A549 (cell line): ENCODE measurements around the gene PLPP3.

Experiments
- CEBPB ChIP-seq, 2 experiments: fragments of >200 bp in 1 of 2; sonication (Bioruptor Twin) in 1 of 2; formaldehyde crosslinking in 1 of 2; IDR thresholded peaks; 2 replicates each; pipeline ENCODE4 v1.6.1; 2012 to 2016
- CHD2 ChIP-seq: fragments of 150-350 bp; IDR thresholded peaks from 2 replicates; pipeline ENCODE4 v1.6.1; 2014; ENCODE audit warnings: low read length; ENCODE audit not compliant: partially characterized antibody
- EP300 ChIP-seq, 2 experiments: fragments of >200 bp; sonication (Bioruptor Twin); formaldehyde crosslinking; IDR thresholded peaks; 2 replicates in 1 of 2; 3 replicates in 1 of 2; pipeline ENCODE4 v1.6.1; 2016 to 2017
- HOXB5 ChIP-seq: fragments of 250-450 bp; sonication (Bioruptor Pico); IDR thresholded peaks from 2 replicates; pipeline ENCODE4 v1.5.0; 2020; ENCODE audit warnings: mild to moderate bottlenecking, moderate library complexity
- MAFK ChIP-seq: fragments of 450-650 bp; IDR thresholded peaks from 2 replicates; pipeline ENCODE4 v1.6.1; 2014; ENCODE audit not compliant: partially characterized antibody
- RAD21 ChIP-seq, 2 experiments: fragments of >200 bp in 1 of 2; sonication (Bioruptor Twin) in 1 of 2; formaldehyde crosslinking in 1 of 2; IDR thresholded peaks in 1 of 2; conservative IDR thresholded peaks in 1 of 2; 2 replicates in 1 of 2; 3 replicates in 1 of 2; pipeline ENCODE4 v1.6.1; 2012 to 2018; ENCODE audit warnings: inconsistent platforms in 1 of 2
- REST ChIP-seq: fragments of 200-600 bp; sonication (generic); IDR thresholded peaks from 2 replicates; pipeline ENCODE4 v1.6.1; 2016; ENCODE audit warnings: antibody characterized with exemption, mild to moderate bottlenecking, moderate library complexity
- SREBF2 ChIP-seq: fragments of 450-650 bp; IDR thresholded peaks from 2 replicates; pipeline ENCODE4 v1.6.1; 2014; ENCODE audit warnings: mild to moderate bottlenecking, moderate library complexity
- TP53 ChIP-seq: fragments of 250-450 bp; sonication (Bioruptor Pico); IDR thresholded peaks from 2 replicates; pipeline ENCODE4 v1.5.0; 2021; ENCODE audit warnings: mild to moderate bottlenecking, moderate library complexity
- ZC3H11A ChIP-seq: fragments of 450-650 bp; IDR thresholded peaks from 2 replicates; pipeline ENCODE4 v1.6.1; 2014; ENCODE audit warnings: antibody characterized with exemption, mild to moderate bottlenecking
- TF ChIP-seq, protein P1 (sequence below): fragments of >200 bp; sonication (Bioruptor Twin); formaldehyde crosslinking; IDR thresholded peaks from 3 replicates; pipeline ENCODE4 v1.5.1; 2016
- TF ChIP-seq, protein P2 (sequence below): fragments of 450-650 bp; IDR thresholded peaks from 2 replicates; pipeline ENCODE4 v1.6.1; 2014; ENCODE audit warnings: antibody characterized with exemption
- TF ChIP-seq, protein P3 (sequence below): IDR thresholded peaks from 2 replicates; pipeline ENCODE4 v1.6.1; 2012

- TF ChIP-seq EP300 (IDR thresholded peaks at IDR 0.05) (no peak), TP53 (CRISPR knock-in tag) (no peak), REST (no peak), CEBPB (IDR thresholded peaks at IDR 0.05) (no peak), SREBF2 (no peak), MAFK (no peak), HOXB5 (CRISPR knock-in tag) (no peak), RAD21 (conservative IDR thresholded peaks at IDR 0.05 in 1 of 2, IDR thresholded peaks at IDR 0.05 in 1 of 2) (no peak), CHD2 (no peak), ZC3H11A (no peak)
- TF ChIP-seq, protein P1, sequence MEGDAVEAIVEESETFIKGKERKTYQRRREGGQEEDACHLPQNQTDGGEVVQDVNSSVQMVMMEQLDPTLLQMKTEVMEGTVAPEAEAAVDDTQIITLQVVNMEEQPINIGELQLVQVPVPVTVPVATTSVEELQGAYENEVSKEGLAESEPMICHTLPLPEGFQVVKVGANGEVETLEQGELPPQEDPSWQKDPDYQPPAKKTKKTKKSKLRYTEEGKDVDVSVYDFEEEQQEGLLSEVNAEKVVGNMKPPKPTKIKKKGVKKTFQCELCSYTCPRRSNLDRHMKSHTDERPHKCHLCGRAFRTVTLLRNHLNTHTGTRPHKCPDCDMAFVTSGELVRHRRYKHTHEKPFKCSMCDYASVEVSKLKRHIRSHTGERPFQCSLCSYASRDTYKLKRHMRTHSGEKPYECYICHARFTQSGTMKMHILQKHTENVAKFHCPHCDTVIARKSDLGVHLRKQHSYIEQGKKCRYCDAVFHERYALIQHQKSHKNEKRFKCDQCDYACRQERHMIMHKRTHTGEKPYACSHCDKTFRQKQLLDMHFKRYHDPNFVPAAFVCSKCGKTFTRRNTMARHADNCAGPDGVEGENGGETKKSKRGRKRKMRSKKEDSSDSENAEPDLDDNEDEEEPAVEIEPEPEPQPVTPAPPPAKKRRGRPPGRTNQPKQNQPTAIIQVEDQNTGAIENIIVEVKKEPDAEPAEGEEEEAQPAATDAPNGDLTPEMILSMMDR, result no peak
- TF ChIP-seq, protein P2, sequence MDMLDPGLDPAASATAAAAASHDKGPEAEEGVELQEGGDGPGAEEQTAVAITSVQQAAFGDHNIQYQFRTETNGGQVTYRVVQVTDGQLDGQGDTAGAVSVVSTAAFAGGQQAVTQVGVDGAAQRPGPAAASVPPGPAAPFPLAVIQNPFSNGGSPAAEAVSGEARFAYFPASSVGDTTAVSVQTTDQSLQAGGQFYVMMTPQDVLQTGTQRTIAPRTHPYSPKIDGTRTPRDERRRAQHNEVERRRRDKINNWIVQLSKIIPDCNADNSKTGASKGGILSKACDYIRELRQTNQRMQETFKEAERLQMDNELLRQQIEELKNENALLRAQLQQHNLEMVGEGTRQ, result no peak
- TF ChIP-seq, protein P3, sequence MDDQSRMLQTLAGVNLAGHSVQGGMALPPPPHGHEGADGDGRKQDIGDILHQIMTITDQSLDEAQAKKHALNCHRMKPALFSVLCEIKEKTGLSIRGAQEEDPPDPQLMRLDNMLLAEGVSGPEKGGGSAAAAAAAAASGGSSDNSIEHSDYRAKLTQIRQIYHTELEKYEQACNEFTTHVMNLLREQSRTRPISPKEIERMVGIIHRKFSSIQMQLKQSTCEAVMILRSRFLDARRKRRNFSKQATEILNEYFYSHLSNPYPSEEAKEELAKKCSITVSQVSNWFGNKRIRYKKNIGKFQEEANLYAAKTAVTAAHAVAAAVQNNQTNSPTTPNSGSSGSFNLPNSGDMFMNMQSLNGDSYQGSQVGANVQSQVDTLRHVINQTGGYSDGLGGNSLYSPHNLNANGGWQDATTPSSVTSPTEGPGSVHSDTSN, result no peak
Measured at GRCh38 chr1:56540467-56540866, 38.9 kb downstream of the PLPP3 start.
